Lung (tissue), 12 donors: ENCODE results near the gene CATSPERB. TPM values are rescaled to one million over a fixed set of nuclear protein-coding genes. Genes with fewer than 3 reads are reported as not detected.
"Not testable (repeated sequence)": the region's sequence is repeated elsewhere in the genome, so short reads cannot be mapped to it uniquely, and the experiment has no call there.

Source experiments
- ATAC-seq: fragments of 200-7000 bp; cut with Tn5 transposase; one replicate; pipeline ENCODE4 v1.9.1; 2020; ENCODE audit warnings: moderate number of reproducible peaks; ENCODE audit not compliant: insufficient read depth, low FRiP score
- DNase-seq, 3 donors: peaks; one replicate each; pipeline ENCODE4 v3.0.0-alpha.2; 2013 to 2017
- H3K27ac ChIP-seq, 2 donors: one replicate each; pipeline ENCODE4 v1.5.1; 2013; ENCODE audit warnings: mild to moderate bottlenecking in 2 of 2, moderate library complexity in 2 of 2, control low read depth in 1 of 2, inconsistent platforms in 1 of 2, low read depth in 1 of 2, low read length in 1 of 2
- H3K27me3 ChIP-seq, 3 donors: one replicate each; pipeline ENCODE4 v1.5.1; 2013; ENCODE audit warnings: low read length in 2 of 3; ENCODE audit not compliant: control insufficient read depth in 3 of 3, insufficient read depth in 3 of 3
- H3K36me3 ChIP-seq, 4 donors: one replicate each; pipeline ENCODE4 v1.5.1; 2013; ENCODE audit warnings: low read length in 4 of 4, mild to moderate bottlenecking in 1 of 4, moderate library complexity in 1 of 4; ENCODE audit not compliant: control insufficient read depth in 4 of 4, insufficient read depth in 4 of 4
- H3K4me1 ChIP-seq, 5 donors: one replicate each; pipeline ENCODE4 v1.5.1; 2013; ENCODE audit warnings: low read length in 5 of 5, mild to moderate bottlenecking in 2 of 5, moderate library complexity in 1 of 5; ENCODE audit not compliant: control insufficient read depth in 5 of 5, insufficient read depth in 5 of 5
- H3K4me3 ChIP-seq: one replicate; pipeline ENCODE4 v1.5.1; 2013; ENCODE audit warnings: mild to moderate bottlenecking, control low read depth, moderate library complexity
- H3K9ac ChIP-seq, 2 donors: one replicate each; pipeline ENCODE4 v1.5.1; 2013; ENCODE audit warnings: low read length in 2 of 2, control low read depth in 1 of 2; ENCODE audit not compliant: insufficient read depth in 1 of 2
- H3K9me3 ChIP-seq, 4 donors: one replicate each; pipeline ENCODE4 v1.5.1; 2013; ENCODE audit warnings: low read length in 3 of 4, mild to moderate bottlenecking in 1 of 4, moderate library complexity in 1 of 4; ENCODE audit not compliant: control insufficient read depth in 4 of 4, insufficient read depth in 3 of 4
- WGBS, 2 donors: extraction: QIAGEN DNeasy Blood & Tissue Kit; methylation state at CpG; one replicate each; pipeline ENCODE4 v1.1.7; 2013; 5-methylcytosine and 5-hydroxymethylcytosine counted together
- polyA plus RNA-seq, 2 donors: library from polyadenylated mRNA; stranded (reverse); fragments of 200-250 nt; gene quantifications; one replicate each; pipeline ENCODE4 v1.2.1, GENCODE V29; 2013
- total RNA-seq, 2 donors: library from RNA; depleted of rRNA in 1 of 2; stranded (reverse); fragments of >200 nt in 1 of 2; gene quantifications; one replicate each; pipeline ENCODE4 v1.2.1, GENCODE V29; 2014 to 2021
- TF ChIP-seq, protein P1 (sequence below): IDR thresholded peaks from 2 replicates; pipeline ENCODE4 v1.5.1; 2012; ENCODE audit warnings: mild to moderate bottlenecking; ENCODE audit errors: control extremely low read depth, extremely low read depth
- donor health status: control.
- donor health status: control.
- donor health status: Bipolar disorder and iron deficiency.
- donor health status: healthy.
- donor health status: DM: yes; HTN: yes; CAD: no.

The CATSPERB gene
- total and polyA plus RNA-seq, 4 donors: 0.57 to 9.0 (median 4.3) TPM

GRCh38 chr14:91742621-91743304, 10.9 kb upstream of the CATSPERB start:
- H3K27ac ChIP-seq: no peak overlapping the region
- ATAC-seq (no peak), DNase-seq (peak in 2 of 3 donors; percentile 4 to 36)
- H3K9me3 ChIP-seq: no peaks in the 10 kb centered on the region
- H3K9ac ChIP-seq: no peak overlapping the region
- H3K27me3 ChIP-seq: no peaks in the 10 kb centered on the region
- peaks cover 0 to 3% (median 0%) of the 10 kb centered on the region in 5 donors for H3K4me1 ChIP-seq
- TF ChIP-seq, protein P1, sequence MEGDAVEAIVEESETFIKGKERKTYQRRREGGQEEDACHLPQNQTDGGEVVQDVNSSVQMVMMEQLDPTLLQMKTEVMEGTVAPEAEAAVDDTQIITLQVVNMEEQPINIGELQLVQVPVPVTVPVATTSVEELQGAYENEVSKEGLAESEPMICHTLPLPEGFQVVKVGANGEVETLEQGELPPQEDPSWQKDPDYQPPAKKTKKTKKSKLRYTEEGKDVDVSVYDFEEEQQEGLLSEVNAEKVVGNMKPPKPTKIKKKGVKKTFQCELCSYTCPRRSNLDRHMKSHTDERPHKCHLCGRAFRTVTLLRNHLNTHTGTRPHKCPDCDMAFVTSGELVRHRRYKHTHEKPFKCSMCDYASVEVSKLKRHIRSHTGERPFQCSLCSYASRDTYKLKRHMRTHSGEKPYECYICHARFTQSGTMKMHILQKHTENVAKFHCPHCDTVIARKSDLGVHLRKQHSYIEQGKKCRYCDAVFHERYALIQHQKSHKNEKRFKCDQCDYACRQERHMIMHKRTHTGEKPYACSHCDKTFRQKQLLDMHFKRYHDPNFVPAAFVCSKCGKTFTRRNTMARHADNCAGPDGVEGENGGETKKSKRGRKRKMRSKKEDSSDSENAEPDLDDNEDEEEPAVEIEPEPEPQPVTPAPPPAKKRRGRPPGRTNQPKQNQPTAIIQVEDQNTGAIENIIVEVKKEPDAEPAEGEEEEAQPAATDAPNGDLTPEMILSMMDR: no peak
- H3K36me3 ChIP-seq: no peaks in the 10 kb centered on the region
- WGBS, 2 donors: 84 to 91% methylated on average over 1 of the region's 1 CpG
- H3K4me3 ChIP-seq: no peak overlapping the region

DNA sequence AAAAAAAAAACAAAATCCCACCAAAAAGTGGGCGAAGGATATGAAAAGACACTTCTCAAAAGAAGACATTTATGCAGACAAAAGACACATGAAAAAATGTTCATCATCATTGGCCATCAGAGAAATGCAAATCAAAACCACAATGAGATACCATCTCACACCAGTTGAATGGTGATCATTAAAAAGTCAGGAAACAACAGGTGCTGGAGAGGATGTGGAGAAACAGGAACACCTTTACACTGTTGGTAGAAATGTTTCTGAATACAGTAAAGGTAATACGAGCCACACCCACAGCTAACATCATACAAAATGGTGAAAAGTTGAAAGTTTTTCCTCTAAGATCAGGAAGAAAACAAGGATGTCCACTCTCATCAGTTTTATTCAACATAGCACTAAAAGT, 8.0 kb upstream of the CATSPERB start:
- 93 to 95% methylated on average over 2 of the region's 2 CpGs for WGBS, 2 donors
- not testable (repeated sequence) for H3K9me3 ChIP-seq, H3K9ac ChIP-seq, H3K4me1 ChIP-seq, H3K27ac ChIP-seq, H3K4me3 ChIP-seq, H3K27me3 ChIP-seq, H3K36me3 ChIP-seq, DNase-seq, ATAC-seq

GRCh38 chr14:91737619-91738018, 5.7 kb upstream of the CATSPERB start:
- no peaks in the 10 kb centered on the region for H3K4me1 ChIP-seq
- no peak for ATAC-seq
- no peaks in the 10 kb centered on the region for H3K9me3 ChIP-seq
- DNase-seq: no peak
- no peak overlapping the region for H3K27ac ChIP-seq
- H3K4me3 ChIP-seq: no peak overlapping the region
- no peak overlapping the region for H3K9ac ChIP-seq
- no peaks in the 10 kb centered on the region for H3K36me3 ChIP-seq
- no peaks in the 10 kb centered on the region for H3K27me3 ChIP-seq
- TF ChIP-seq, protein P1: no peak
- 94% methylated on average over 5 of the region's 5 CpGs for WGBS, 2 donors

GRCh38 chr14:91732859-91733477, 1.1 kb upstream of the CATSPERB start:
- ATAC-seq: no peak
- H3K36me3 ChIP-seq: no peaks in the 10 kb centered on the region
- 41 to 54% methylated on average over 2 of the region's 2 CpGs for WGBS, 2 donors

More at GRCh38 chr14:91732859-91733477, 1.1 kb upstream of the CATSPERB start:
- DNase-seq: no peak
- Histone ChIP-seq H3K27ac (no peak overlapping the region), H3K9me3 (no peaks in the 10 kb centered on the region), H3K9ac (no peak overlapping the region), H3K4me1 (no peaks in the 10 kb centered on the region), H3K27me3 (no peaks in the 10 kb centered on the region), H3K4me3 (no peak overlapping the region)
- TF ChIP-seq, protein P1: no peak
